GM21576 (cell line): Measurements from ENCODE around the gene WDFY4.

Experiments used
- ATAC-seq: cut with Tn5 transposase; IDR thresholded peaks from one replicate; pipeline ENCODE4 v1.9.1; 2021; ENCODE audit warnings: mild to moderate bottlenecking, moderate library complexity; ENCODE audit not compliant: unreplicated experiment

The WDFY4 gene

DNA sequence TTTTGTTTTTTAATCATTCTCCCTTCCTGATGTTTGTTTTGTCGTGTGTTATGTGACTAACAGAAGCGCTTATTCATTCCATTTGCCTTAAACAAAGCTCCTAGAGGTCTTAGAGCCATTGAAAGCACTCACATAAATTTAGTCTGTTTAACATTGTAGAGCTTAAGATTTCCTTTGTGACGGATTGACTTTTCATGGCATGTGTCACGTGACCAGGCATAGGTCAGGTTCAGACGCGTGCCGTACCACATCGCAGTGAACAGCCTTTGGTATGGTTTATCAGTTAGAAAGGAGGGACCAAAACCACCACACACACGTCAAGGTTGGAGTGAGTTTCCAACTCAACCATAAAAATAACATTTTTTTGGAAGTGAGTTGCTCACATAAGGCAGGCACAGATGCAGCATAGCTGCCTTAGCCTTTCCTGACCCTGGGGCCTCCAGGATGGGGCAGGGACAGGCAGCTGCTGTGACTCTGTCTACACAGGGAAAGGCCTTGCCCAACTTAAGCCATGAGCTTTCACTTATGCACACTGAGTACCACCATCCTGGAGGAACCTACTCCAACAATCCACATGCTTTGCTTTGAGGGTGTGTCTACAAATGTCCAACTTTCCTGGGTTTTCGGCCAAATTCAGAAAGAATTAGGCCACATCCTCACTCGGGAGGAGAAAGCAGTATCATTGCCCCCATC, 55.5 kb downstream of the WDFY4 start:
- ATAC-seq: no peak

- no peak for ATAC-seq
Measured at GRCh38 chr10:48740988-48741387, 56.3 kb downstream of the WDFY4 start.

GRCh38 chr10:48742891-48743860, 58.5 kb downstream of the WDFY4 start:
- ATAC-seq: no peak

GRCh38 chr10:48744587-48744986, 59.9 kb downstream of the WDFY4 start:
- ATAC-seq: no peak

- no peak for ATAC-seq
Measured at GRCh38 chr10:48745662-48746245, 61.1 kb downstream of the WDFY4 start.

- no peak for ATAC-seq
Measured at GRCh38 chr10:48748573-48748972, 63.9 kb downstream of the WDFY4 start.

DNA sequence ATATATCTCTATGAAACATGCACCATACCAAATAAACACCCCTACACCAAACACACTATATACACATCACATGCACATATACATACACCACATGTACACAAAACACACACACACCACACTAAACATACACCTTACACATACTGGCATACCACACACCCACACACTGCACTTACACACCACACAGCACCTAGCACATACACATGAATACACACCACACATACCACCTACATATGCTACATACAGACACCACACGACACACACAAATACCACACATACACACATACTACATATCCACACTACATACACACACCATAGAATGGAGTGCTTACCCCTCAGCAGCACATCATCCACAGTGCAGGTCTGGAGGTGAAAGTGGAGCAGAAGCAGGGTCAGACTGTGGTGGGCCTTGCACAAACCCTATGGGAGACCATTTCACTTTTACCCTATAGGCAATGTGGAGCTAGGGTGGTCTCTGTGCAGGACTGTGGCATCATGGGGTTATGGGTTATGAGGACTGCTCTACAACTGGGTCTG, 64.6 kb downstream of the WDFY4 start:
- ATAC-seq: no peak

DNA sequence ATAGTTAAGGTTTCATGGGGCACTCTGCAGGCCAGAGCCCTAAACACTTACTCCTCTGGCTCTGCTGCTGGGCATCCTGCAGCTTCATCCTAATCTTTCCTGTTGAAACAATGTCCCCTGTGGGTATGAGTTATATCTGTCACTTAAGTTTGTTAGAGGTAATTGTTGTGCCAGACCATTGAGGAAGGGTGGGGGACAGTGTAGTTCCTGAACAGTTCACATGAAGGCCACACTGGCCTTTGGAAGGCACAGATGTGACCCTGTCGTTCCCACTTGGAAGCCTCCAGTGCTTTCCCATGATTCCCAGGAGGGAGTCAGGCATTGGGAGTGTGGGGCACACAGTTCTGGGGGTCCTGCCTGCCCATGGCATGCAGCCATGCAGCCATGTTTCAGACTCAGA, 65.3 kb downstream of the WDFY4 start:
- no peak for ATAC-seq

DNA sequence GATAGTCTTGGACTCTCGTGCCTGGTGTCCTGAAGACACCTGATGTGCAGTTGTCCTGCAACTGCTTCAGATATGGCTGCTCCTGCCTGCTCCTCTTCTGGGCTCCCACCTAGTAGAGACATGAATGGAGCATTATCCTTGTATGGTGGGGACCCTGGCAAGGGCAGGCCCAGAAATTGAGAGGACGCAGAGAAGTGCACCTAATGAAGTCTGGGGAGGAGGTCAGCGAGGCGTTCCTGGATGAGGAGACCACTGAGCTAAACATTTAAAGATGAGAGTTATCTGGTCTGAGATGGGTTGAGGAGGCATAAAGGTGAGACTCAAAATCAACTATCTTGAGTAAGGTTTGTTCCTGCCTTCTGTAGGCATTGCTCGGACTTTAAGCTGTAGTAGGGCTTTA, 66.3 kb downstream of the WDFY4 start:
- ATAC-seq: no peak

GRCh38 chr10:48751730-48752129, 67.1 kb downstream of the WDFY4 start:
- ATAC-seq: no peak

DNA sequence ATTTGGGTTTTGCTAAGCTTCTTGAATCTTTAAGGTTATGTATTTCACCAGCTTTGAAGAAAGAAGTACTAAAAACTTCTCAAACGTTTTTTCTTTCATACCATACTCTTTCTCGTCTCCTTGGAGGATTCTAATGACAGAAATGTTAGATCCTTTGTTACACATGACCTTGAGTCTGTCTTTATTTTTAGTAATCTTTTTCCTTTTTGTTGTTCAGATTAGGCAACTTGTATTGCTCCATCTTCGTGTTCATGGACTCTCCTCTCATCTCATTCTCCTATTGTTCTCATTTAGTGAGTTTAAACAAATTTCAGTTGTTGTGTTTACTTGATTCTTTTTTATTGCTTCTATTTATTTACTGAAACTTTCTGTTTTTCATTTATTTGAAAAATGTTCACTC, 73.7 kb downstream of the WDFY4 start:
- ATAC-seq: no peak

DNA sequence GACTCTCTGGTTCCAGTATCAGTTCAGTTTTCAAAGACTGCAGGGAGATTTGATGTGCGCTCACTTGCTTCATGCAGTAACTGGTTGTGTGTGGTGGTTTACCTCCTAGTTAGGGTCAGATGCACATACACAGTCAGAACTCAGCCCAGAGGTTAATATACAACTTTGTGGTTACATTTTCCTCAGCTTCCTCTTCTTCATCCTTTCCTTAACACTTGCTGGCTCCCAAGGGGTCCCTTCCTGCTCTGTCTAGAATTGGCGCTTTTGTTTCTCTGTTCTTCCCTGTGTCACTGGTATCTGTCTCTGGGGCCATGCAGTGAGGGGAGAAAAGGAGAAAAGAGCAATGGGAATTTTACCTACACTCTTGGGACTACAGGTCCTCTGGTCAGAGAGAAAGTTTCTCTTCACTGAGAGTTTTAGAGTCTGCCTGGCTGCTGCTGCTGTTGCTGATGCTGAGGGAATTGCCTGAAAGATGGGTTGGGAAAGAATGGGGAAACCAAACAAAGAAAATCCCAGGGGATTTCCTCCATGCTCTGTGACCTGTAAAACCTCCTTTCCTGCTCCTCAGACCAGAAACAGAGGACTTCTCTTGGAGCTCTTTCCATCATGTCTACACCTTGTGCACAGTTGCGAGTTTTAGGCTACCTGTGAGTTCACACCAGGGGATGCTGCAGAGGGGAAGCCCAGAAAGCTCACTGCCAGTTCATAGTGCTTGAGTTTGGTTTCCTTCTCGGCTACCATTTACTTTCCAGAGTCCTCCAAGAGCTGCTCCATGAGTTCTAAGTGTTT, 74.6 kb downstream of the WDFY4 start:
- peak; percentile 61 for ATAC-seq

DNA sequence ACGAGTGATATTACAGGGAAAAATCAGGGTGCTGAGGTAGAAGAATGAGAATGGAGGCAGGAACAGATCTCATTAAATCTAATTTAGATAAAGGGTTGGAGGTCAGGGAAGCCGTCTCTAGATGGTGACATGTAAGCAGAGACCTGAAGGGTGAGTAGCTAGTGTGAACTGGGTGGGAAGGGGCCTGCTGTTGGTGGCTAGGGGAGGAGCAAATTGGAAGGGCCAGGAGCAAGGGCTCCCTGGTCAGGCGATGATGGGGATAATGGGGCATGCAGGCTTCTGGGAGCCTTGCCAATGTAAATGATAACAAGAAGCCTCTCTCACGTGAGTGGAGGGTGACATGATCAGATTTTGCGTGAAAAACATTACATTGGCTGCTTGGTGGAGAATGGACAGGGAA, 76.3 kb downstream of the WDFY4 start:
- no peak for ATAC-seq

DNA sequence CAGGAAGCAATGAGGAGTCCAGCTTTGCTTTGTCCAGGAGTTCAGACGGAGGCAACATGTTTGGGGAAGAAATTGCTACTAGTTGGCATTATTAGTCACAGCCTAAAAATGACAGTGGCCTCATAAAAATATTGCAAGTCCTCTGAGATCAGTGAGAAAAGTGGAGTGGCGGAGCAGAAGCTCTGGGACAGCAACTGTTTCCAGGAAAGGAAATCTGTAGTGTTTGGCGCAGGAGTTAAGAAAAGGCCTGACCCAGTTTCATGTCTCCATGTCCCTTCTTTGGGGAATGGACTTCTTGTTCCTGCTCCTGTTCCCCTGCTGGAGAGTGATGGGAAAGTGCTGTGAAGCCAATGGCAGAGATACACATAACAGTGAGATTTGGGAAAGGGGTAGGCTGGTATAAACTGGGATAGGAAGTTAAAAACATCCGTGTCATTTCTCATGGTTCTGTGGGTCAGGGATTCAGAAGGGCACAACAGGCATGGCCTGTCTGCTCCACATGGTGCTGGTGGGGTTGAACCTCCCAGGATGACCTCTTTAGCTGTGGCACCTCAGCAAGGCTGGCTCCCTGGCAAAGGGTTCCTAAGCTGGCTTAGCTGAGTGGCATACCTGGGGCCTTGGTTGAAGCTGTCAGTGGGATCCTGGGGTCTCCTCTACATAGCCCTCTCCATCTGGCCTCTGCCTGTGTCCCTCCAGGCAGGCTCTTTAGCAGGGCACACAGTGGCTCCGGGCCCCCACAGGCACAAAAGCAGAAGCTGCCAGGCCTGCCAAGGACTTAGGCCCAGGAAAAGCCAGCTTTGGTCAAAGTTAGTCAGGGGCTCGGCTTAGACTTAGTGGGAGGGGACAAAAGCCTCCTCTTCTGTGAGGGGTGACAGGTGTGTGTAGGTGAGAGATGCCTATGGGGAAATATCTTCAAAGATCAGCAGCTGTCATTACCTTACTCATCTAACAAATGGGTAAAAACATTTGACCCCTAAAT, 77.7 kb downstream of the WDFY4 start:
- no peak for ATAC-seq

DNA sequence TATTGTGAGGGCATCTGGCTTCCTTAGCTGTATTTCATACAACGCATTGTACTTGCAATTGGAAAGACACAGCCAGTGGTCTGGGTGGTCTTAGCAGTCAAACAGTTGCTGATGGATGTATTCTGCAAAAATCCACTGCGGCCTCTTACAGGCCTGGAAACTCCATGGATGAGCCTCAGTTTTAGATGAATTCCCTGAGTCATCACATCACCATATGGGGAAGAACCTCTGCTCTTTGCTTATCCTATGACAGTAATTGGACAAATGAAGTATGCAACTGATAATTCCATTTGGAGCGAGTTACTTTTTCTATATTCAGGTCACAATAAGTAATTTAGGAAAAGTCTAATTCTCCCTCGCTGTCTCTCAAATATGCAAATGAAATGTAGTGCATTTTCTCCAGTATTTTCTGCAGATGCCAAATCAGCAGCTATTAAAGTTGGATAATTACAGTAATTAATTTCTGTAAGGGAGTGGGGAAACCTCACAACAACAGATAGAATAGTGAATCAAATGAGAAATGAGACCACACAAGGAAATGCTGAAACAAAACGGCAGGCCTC, 78.8 kb downstream of the WDFY4 start:
- no peak for ATAC-seq

DNA sequence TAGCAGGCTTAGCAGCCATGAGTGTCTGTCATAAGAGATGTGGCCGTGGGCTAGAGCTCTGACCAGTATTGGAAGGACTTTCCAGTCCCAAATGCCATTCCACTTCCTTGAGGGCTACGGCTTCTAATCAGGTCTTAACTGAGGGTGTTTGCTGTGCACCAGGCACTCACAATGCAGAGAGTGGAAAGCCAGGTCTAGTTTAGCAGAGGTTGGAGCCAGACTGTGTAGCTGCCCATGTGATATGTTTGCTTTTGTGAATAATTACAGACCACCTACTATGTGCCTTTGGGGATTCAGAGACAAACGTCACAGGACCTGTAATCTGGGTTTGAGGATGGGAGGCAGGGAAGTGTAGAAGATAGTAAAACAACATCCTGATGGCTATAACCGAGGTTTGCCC, 79.8 kb downstream of the WDFY4 start:
- no peak for ATAC-seq

GRCh38 chr10:48765039-48765438, 80.4 kb downstream of the WDFY4 start:
- ATAC-seq: no peak

GRCh38 chr10:48765527-48765926, 80.9 kb downstream of the WDFY4 start:
- ATAC-seq: no peak
